ENCODE measurements around the gene LCLAT1.

Gene LCLAT1

DNA sequence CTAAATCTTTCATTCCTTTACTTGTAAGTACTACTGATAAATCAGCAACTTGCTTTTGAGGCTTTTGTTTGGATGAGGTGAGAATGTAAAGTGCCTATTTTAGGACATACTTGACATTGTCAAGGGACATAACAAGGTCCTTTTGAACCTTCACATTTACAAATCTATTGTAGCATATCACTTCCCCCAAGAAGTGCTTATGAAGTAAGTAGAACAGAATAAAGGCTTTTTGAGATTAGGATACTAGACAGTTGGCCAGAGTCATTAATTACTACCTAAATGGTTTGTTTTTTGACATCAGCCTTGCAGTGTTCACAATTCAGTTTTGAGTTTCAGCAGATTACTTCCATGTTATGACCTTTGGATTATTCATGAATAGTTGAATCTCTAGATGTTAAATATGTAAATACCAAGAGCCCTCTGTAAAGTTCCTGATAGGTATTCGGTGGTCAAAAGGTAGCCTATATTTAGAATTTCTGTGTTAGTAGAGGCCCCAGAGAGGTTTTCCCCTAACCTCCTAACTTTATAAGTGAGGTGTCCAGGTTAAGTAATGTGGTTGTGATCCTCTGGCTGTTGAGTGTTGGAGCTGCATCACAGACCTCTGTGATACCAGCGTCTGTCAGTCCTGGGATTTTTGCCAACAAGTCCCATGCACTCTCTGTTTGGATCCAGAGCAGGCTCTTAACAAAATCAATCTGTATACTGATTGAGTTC lies 67.2 kb downstream of the LCLAT1 start:
- Mint-ChIP-seq H3K9me3 (peaks cover 3 to 6% of the 10 kb centered on the region in 2 donors), H3K4me3 (no peak overlapping the region), H3K4me1 (peaks cover 28 to 49% of the 10 kb centered on the region in 2 donors), H3K27ac (no peak overlapping the region), H3K27me3 (no peaks in the 10 kb centered on the region), H3K36me3 (peaks cover 11 to 27% of the 10 kb centered on the region in 2 donors)
- ATAC-seq (replicated peaks): peak; percentile 80 to 84
- no peak for DNase-seq

DNA sequence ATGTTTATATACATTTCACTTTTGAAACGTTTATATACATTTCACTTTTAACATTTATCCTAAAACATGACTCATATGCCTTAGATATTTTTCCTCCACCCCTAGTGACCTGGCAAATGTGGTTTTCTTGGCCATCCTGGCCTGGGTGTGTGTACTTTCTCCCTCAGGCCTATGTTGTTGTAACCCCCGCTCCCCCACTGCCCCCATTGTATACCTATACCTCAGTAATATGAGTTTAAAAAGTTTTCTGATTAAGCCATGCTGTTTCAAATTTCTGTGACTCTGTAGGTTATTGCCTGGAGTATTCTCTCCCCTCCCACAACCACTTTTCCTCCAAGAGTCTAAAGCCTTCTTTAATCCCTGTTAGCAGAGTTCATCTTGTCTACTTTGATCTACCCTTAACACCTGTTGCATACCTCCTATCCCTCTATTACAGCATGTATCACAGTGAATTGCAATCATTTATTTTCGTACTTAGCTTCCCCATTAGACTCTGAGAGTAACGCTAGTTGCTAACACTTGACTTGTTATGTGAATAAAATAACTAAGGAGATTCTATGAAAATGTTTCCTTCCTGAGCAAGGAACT lies 67.9 kb downstream of the LCLAT1 start:
- Mint-ChIP-seq H3K4me1 (peaks cover 27 to 43% of the 10 kb centered on the region in 2 donors), H3K27me3 (no peaks in the 10 kb centered on the region), H3K9me3 (peaks cover 6 to 8% of the 10 kb centered on the region in 2 donors), H3K4me3 (no peak overlapping the region), H3K27ac (no peak overlapping the region), H3K36me3 (peaks cover 17 to 34% of the 10 kb centered on the region in 2 donors)
- DNase-seq (no peak), ATAC-seq (replicated peaks) (no peak)

DNA sequence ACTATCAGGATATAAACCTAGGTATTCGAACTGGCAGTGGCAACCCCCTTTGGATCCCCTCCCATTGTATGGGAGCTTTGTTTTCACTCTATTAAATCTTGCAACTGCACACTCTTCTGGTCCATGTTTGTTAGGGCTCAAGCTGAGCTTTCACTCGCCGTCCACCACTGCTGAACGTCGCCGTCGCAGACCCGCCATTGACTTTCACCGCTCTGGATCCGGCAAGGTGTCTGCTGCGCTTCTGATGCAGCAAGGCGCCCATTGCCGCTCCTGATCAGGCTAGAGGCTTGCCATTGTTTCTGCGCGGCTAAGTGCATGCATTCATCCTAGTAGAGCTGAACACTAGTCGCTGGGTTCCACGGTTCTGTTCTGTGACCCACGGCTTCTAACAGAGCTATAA lies 69.1 kb downstream of the LCLAT1 start:
- ATAC-seq (replicated peaks) (no peak), DNase-seq (no peak)
- no peaks in the 10 kb centered on the region for H3K27me3 Mint-ChIP-seq
- H3K9me3 Mint-ChIP-seq: peaks cover 6 to 9% of the 10 kb centered on the region in 2 donors
- no peak overlapping the region for H3K27ac Mint-ChIP-seq
- H3K4me1 Mint-ChIP-seq: peaks cover 23 to 31% of the 10 kb centered on the region in 2 donors
- H3K36me3 Mint-ChIP-seq: peaks cover 19 to 36% of the 10 kb centered on the region in 2 donors
- no peak overlapping the region for H3K4me3 Mint-ChIP-seq

DNA sequence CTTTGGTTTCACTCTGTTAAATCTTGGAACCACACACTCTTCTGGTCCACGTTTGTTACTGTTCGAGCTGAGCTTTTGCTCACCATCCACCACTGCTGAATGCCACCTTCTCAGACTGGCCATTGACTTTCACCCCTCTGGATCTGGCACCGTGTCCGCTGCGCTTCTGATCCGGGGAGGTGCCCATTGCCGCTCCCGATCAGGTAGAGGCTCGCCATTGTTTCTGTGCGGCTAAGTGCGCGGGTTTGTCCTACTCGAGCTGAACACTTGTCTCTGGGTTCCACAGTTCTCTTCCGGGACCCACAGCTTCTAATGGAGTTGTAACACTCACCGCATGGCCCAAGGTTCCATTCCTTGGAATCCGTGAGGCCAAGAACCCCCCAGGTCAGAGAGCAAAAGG lies 72.8 kb downstream of the LCLAT1 start:
- Mint-ChIP-seq H3K36me3 (peaks cover 25 to 45% of the 10 kb centered on the region in 2 donors), H3K27me3 (no peaks in the 10 kb centered on the region), H3K9me3 (peaks cover 6 to 11% of the 10 kb centered on the region in 2 donors), H3K27ac (no peak overlapping the region), H3K4me3 (no peak overlapping the region), H3K4me1 (peaks cover 14 to 17% of the 10 kb centered on the region in 2 donors)
- ATAC-seq (replicated peaks): no peak
- no peak for DNase-seq

DNA sequence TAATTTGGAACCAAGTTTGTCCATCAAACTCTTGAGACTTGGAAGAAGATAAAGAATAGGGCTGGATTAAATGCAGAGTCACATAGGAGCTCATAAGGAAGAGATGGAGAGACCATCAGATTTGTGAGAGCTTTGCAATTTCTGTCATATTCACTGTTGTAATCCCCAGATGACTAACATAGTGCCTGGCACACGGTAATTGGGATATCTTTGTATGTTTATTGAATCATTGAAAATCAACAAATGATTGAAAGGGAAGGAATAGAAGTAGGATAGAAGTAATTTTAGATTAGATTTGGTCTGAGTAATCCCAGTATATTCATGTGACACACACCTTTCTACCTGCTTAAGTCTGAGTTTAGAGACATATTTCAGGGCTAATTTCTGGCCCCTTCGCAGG lies 75.4 kb downstream of the LCLAT1 start:
- Mint-ChIP-seq H3K36me3 (peaks cover 38 to 50% of the 10 kb centered on the region in 2 donors), H3K4me1 (peaks cover 5 to 7% of the 10 kb centered on the region in 2 donors)

DNA sequence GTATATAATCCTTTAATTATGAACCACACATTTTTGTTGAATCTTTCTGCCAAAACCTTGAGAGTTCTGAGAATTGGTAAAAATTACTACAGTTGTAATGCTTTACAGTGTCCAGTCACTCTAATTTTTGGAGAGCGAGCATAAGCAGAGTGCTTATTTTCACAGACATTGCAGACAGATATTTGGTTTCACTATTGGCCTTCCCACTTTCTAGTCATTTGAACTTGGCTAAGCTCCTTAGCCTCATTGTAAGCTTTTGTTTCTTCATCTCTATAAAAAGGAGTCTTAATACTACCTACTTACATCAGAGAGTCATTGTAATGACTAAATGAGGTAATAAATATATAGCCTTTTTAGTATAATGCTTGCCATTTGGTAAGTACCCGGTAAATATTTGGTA lies 80.4 kb downstream of the LCLAT1 start:
- Mint-ChIP-seq H3K4me1 (peaks cover 3 to 4% of the 10 kb centered on the region in 2 donors), H3K27ac (no peak overlapping the region), H3K36me3 (peaks cover 23 to 34% of the 10 kb centered on the region in 2 donors), H3K27me3 (no peaks in the 10 kb centered on the region), H3K9me3 (peaks cover 4 to 7% of the 10 kb centered on the region in 2 donors), H3K4me3 (no peak overlapping the region)
- no peak for DNase-seq
- no peak for ATAC-seq (replicated peaks)

More for the DNA sequence above, 75.4 kb downstream of the LCLAT1 start:
- ATAC-seq (replicated peaks) (no peak), DNase-seq (no peak)
- H3K9me3 Mint-ChIP-seq: peaks cover 8 to 13% of the 10 kb centered on the region in 2 donors
- H3K4me3 Mint-ChIP-seq: no peak overlapping the region
- no peaks in the 10 kb centered on the region for H3K27me3 Mint-ChIP-seq
- no peak overlapping the region for H3K27ac Mint-ChIP-seq

DNA sequence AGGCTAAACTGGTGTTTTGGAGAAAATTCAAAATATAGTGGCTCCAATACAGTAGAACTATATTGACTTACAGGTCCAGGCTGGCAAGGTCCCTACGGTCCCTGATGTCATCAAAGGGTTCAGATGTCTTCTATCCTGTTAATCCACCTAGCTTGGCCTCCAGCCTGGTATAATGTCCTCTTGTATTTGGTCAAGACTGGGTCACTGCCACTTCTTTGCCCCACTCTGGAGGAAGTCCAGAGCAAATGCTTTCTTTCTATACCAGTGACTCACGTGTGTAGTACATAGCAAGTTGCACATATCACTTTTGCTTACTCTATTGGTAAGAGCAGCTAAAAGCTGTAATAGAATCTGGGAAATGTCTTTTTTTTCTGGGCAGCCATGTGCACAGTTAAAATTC lies 80.8 kb downstream of the LCLAT1 start:
- peaks cover 4 to 7% of the 10 kb centered on the region in 2 donors for H3K9me3 Mint-ChIP-seq
- no peak overlapping the region for H3K27ac Mint-ChIP-seq
- no peak overlapping the region for H3K4me3 Mint-ChIP-seq
- H3K36me3 Mint-ChIP-seq: peaks cover 22 to 30% of the 10 kb centered on the region in 2 donors
- peaks cover 2 to 4% of the 10 kb centered on the region in 2 donors for H3K4me1 Mint-ChIP-seq
- H3K27me3 Mint-ChIP-seq: no peaks in the 10 kb centered on the region
- ATAC-seq (replicated peaks) (no peak), DNase-seq (no peak)

DNA sequence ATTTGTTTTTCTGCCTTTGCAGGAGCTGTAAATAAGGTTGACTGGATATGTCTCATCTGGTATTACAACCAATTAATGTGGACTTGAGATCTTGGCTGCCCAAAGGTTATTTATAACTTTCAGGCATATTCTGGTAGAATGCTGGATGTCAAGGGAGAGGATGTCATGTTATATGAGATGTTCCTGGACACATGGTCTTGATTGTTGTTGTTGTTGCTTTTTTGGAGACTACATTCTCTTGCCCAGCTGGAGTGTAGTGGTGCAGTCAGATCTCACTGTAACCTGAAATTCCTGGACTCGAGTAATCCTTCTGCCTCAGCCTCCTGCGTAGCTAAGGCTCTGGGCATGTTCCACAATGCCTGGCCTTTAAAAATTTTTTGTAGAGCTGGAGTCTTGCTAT lies 83.3 kb downstream of the LCLAT1 start:
- Mint-ChIP-seq H3K4me1 (peaks cover 0 to 4% of the 10 kb centered on the region in 2 donors), H3K27ac (no peak overlapping the region), H3K9me3 (peaks cover 4 to 7% of the 10 kb centered on the region in 2 donors), H3K36me3 (peaks cover 36 to 46% of the 10 kb centered on the region in 2 donors), H3K27me3 (no peaks in the 10 kb centered on the region), H3K4me3 (no peak overlapping the region)
- DNase-seq: no peak
- no peak for ATAC-seq (replicated peaks)

DNA sequence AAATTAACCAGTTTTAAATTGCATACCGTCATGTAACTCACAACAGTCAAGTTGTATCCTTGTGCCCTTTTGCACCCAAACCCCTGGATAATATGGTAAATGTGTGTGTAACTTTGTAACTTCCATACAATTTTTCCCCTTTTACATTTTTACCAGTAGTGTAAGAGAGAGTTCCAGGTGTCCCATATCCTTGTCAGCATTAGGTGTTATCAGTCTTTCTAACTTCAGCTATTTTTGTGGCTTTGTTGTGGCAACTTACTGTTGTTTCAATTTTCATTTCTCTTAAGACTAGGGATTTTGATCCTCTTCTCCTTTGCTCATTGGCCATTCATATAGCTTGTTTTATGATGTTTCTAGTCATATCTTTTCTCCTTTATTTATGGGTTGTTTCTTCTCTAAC lies 94.6 kb downstream of the LCLAT1 start:
- no peak for ATAC-seq (replicated peaks)
- peaks cover 8 to 21% of the 10 kb centered on the region in 2 donors for H3K4me1 Mint-ChIP-seq
- peak overlapping the region; percentile 72 for H3K27ac Mint-ChIP-seq
- no peaks in the 10 kb centered on the region for H3K27me3 Mint-ChIP-seq
- peaks cover 7% of the 10 kb centered on the region in 2 donors for H3K9me3 Mint-ChIP-seq
- peaks cover 32 to 58% of the 10 kb centered on the region in 2 donors for H3K36me3 Mint-ChIP-seq
- no peak overlapping the region for H3K4me3 Mint-ChIP-seq
- no peak for DNase-seq

DNA sequence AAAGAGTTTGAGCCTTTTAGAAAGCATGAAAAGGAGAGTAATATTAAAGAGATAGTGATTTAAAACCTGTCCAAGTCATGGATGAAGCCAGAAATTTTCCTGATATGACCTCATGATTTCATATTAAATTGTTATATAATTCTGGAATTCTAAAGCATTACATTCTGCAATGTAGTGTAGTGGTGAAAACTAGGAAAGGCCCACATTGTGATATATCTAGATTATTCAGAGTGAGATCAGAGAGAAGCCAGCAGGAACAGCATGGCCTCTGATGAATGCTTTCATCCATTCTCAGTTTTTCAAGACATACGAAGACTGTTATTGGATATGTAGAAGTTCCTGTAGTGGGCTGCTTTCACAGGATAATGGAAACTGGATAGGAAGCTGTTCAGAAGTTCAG lies 98.8 kb downstream of the LCLAT1 start:
- Mint-ChIP-seq H3K27me3 (no peaks in the 10 kb centered on the region), H3K9me3 (no peaks in the 10 kb centered on the region), H3K27ac (no peak overlapping the region), H3K4me3 (no peak overlapping the region), H3K4me1 (peaks cover 10 to 30% of the 10 kb centered on the region in 2 donors), H3K36me3 (peaks cover 22 to 50% of the 10 kb centered on the region in 2 donors)
- DNase-seq: no peak
- ATAC-seq (replicated peaks): no peak

DNA sequence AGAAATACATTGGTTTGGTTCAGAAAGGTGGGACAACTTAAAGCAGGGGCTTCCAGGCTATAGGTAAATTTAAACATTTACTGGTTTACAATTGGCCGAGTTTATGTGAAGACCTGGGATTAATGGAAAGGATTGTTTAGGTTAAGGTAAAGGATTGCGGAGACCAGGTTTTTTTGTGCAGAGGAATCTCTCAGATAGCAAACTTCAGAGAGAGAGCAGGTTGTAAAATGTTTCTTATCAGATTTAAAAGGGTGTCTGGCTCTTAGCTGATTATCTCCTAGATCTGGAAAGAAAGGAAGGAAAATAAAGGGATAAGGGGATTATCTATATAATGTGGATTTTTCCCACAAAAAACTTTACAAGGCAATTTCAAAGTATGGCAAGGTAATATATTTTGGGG lies 101.3 kb downstream of the LCLAT1 start:
- Mint-ChIP-seq H3K27ac (no peak overlapping the region), H3K4me1 (peaks cover 6 to 20% of the 10 kb centered on the region in 2 donors), H3K27me3 (no peaks in the 10 kb centered on the region), H3K36me3 (peaks cover 10 to 40% of the 10 kb centered on the region in 2 donors), H3K4me3 (no peak overlapping the region), H3K9me3 (no peaks in the 10 kb centered on the region)
- ATAC-seq (replicated peaks) (no peak), DNase-seq (no peak)

DNA sequence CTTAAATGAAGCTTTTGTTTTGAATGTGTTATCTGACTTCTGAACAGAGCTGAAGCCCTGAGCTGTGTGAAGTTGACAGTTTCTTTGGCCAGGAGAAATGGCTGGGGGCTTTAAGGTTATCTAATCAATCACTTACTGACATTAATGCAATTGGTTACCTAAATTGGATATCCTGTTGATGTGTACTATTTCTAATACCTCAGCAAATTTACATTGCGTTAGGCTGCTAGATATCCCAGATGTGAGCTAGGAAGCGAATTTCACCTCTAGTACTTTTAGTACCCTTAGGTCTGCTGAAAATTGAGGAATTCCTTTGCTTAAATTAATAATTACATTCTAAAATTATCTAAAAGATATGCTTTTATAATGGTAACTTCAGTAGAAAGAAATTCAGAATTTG lies 102.0 kb downstream of the LCLAT1 start:
- no peak overlapping the region for H3K27ac Mint-ChIP-seq
- no peak for DNase-seq
- H3K4me1 Mint-ChIP-seq: peaks cover 6 to 20% of the 10 kb centered on the region in 2 donors
- peaks cover 10 to 33% of the 10 kb centered on the region in 2 donors for H3K36me3 Mint-ChIP-seq
- H3K4me3 Mint-ChIP-seq: no peak overlapping the region
- no peaks in the 10 kb centered on the region for H3K9me3 Mint-ChIP-seq
- ATAC-seq (replicated peaks): no peak
- no peaks in the 10 kb centered on the region for H3K27me3 Mint-ChIP-seq

DNA sequence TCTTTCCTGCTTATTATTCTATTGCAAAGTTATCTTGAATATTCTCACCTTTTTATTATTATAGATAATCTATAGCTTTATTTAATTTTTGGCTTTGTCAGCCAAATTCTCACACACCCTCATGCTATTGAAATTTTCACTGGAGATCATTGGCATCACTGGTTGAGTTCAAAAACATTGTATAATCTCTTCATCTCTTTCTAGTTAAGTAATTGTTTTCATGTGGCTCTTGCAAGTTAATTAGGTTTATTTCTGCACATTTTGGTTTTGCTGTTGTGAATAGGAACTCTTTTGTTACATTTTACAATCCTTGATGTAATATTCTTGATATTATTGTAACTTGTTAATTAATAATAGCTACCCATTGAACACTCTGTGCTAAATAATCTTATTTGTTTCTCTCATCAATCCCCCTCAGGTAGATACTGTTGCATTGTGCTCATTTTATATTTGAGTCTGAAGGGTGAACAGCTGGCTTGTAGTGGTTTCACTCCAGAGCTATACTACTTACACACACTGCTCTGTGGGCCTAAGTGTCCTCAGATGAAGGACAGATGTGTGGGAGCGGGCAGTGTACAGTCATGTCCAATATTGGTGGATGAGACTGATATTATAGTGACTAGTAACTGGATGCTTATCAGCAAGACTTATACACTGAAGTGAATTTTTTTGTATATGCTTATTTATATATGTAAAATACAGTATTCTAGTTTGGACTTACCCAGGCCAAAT lies 112.7 kb downstream of the LCLAT1 start:
- no peak for ATAC-seq (replicated peaks)

DNA sequence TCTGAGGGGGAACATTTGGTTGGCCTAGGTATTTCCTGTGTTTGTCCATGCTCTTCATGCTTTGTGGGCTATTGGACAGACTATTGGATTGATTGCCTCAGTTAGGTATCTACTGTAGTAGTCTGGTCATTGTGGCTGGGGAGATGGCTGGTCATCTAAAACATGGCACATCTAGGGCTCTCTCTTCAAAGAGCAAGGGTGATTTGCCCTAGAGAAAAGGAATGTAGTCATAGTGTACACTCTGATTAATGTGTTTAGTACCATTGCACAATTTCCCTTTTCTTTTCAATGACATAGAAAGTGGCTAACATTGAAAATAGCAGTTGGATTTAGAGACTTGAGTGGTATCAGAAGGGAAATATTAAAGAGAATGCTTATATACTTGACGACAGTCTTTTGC lies 114.3 kb downstream of the LCLAT1 start:
- Mint-ChIP-seq H3K36me3 (peaks cover 10 to 28% of the 10 kb centered on the region in 2 donors), H3K4me3 (no peak overlapping the region), H3K9me3 (no peaks in the 10 kb centered on the region), H3K27ac (no peak overlapping the region), H3K4me1 (peaks cover 0 to 3% of the 10 kb centered on the region in 2 donors), H3K27me3 (no peaks in the 10 kb centered on the region)
- DNase-seq: no peak
- ATAC-seq (replicated peaks): no peak

More for the DNA sequence above, 112.7 kb downstream of the LCLAT1 start:
- H3K4me1 Mint-ChIP-seq: peaks cover 0 to 2% of the 10 kb centered on the region in 2 donors
- no peak overlapping the region for H3K4me3 Mint-ChIP-seq
- H3K27me3 Mint-ChIP-seq: no peaks in the 10 kb centered on the region
- no peak overlapping the region for H3K27ac Mint-ChIP-seq
- H3K36me3 Mint-ChIP-seq: peaks cover 12 to 23% of the 10 kb centered on the region in 2 donors
- no peak for DNase-seq
- H3K9me3 Mint-ChIP-seq: no peaks in the 10 kb centered on the region

Data from stimulated activated naive B cell treated with anti-CD40 and anti-IgM and Interleukin-4, amounts not matched to agents 10 μg/mL and 1 μg/mL and 100 μg/mL, for 72 hours (primary cell).